K562 (cell line): ENCODE results near the gene TAF11L13.
"Not testable (repeated sequence)": the region's sequence is repeated elsewhere in the genome, so short reads cannot be mapped to it uniquely, and the experiment has no call there.

ENCODE experiments used
- CEBPG ChIP-seq, 3 experiments: fragments of 200-800 bp in 1 of 3; sonication (Bioruptor generic) in 1 of 3; sonication (generic) in 1 of 3; formaldehyde crosslinking in 1 of 3; IDR thresholded peaks in 2 of 3; conservative IDR thresholded peaks in 1 of 3; 2 replicates each; pipeline versions ENCODE4 v1.6.1 to v1.8.0; 2016 to 2022; ENCODE audit warnings: missing compliant biosample characterization in 2 of 3, missing genetic modification characterization in 2 of 3, mild to moderate bottlenecking in 1 of 3, missing genetic modification reagents in 1 of 3
- ELF4 ChIP-seq: fragments of 450-650 bp; formaldehyde crosslinking; IDR thresholded peaks from 2 replicates; pipeline ENCODE4 v1.4.0; 2022; ENCODE audit warnings: missing genetic modification characterization
- FOSL1 ChIP-seq: fragments of 200-800 bp; sonication (Bioruptor generic); conservative IDR thresholded peaks from 2 replicates; pipeline ENCODE4 v1.6.1; 2016; ENCODE audit warnings: missing genetic modification characterization, missing compliant biosample characterization
- GATAD2B ChIP-seq: fragments of 450-650 bp; IDR thresholded peaks from 2 replicates; pipeline ENCODE4 v1.6.1; 2017; ENCODE audit warnings: mild to moderate bottlenecking, borderline replicate concordance
- TF ChIP-seq, protein P1 (sequence below), 3 experiments: IDR thresholded peaks in 2 of 3; conservative IDR thresholded peaks in 1 of 3; 2 replicates each; pipeline ENCODE4 v1.5.1; 2011 to 2012; ENCODE audit warnings: low read length in 3 of 3, mild to moderate bottlenecking in 3 of 3, control low read depth in 2 of 3, improper control_type of control experiment in 1 of 3, inconsistent platforms in 1 of 3, low read depth in 1 of 3, mixed read lengths in 1 of 3, moderate library complexity in 1 of 3; ENCODE audit not compliant: insufficient read depth in 2 of 3
- TF ChIP-seq, protein P2 (sequence below): fragments of 450-650 bp; IDR thresholded peaks from 2 replicates; pipeline ENCODE4 v1.7.1; 2018; ENCODE audit warnings: mild to moderate bottlenecking, low read depth; ENCODE audit not compliant: partially characterized antibody

DNA sequence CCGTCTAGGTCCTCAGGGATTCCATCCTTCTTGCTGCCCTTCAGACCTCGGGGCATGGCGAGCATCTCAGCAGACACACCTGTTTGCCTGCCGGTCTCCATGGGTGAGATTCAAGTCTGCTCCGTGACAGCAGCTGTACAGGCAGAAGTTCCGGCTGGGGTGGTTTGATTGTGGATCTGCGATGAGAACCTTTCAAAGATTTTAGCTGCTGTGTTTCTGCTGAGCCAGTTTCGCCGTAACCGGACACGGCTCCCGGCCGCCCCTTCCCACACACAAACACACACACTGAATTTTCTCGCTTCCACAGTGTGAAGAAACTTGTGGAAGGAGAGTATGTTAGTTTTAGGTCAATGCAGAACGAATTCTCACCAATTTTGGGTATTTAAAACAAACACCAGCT is 34.2 kb upstream of the TAF11L13 start, which contains the start of gene TAF11L10:
- not testable (repeated sequence) for TF ChIP-seq ELF4; GATAD2B; CEBPG (CRISPR knock-in tag; IDR thresholded peaks at IDR 0.05); CEBPG (tag; conservative IDR thresholded peaks at IDR 0.05 in 1 of 2, IDR thresholded peaks at IDR 0.05 in 1 of 2); FOSL1 (tag)
- TF ChIP-seq, protein P1, sequence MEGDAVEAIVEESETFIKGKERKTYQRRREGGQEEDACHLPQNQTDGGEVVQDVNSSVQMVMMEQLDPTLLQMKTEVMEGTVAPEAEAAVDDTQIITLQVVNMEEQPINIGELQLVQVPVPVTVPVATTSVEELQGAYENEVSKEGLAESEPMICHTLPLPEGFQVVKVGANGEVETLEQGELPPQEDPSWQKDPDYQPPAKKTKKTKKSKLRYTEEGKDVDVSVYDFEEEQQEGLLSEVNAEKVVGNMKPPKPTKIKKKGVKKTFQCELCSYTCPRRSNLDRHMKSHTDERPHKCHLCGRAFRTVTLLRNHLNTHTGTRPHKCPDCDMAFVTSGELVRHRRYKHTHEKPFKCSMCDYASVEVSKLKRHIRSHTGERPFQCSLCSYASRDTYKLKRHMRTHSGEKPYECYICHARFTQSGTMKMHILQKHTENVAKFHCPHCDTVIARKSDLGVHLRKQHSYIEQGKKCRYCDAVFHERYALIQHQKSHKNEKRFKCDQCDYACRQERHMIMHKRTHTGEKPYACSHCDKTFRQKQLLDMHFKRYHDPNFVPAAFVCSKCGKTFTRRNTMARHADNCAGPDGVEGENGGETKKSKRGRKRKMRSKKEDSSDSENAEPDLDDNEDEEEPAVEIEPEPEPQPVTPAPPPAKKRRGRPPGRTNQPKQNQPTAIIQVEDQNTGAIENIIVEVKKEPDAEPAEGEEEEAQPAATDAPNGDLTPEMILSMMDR (IDR thresholded peaks at IDR 0.05 in 2 of 3, conservative IDR thresholded peaks at IDR 0.05 in 1 of 3; ENCODE audit: insufficient read depth in 2 of 3, low read depth in 1 of 3, low read length in 3 of 3), result not testable (repeated sequence)
- TF ChIP-seq, protein P2, sequence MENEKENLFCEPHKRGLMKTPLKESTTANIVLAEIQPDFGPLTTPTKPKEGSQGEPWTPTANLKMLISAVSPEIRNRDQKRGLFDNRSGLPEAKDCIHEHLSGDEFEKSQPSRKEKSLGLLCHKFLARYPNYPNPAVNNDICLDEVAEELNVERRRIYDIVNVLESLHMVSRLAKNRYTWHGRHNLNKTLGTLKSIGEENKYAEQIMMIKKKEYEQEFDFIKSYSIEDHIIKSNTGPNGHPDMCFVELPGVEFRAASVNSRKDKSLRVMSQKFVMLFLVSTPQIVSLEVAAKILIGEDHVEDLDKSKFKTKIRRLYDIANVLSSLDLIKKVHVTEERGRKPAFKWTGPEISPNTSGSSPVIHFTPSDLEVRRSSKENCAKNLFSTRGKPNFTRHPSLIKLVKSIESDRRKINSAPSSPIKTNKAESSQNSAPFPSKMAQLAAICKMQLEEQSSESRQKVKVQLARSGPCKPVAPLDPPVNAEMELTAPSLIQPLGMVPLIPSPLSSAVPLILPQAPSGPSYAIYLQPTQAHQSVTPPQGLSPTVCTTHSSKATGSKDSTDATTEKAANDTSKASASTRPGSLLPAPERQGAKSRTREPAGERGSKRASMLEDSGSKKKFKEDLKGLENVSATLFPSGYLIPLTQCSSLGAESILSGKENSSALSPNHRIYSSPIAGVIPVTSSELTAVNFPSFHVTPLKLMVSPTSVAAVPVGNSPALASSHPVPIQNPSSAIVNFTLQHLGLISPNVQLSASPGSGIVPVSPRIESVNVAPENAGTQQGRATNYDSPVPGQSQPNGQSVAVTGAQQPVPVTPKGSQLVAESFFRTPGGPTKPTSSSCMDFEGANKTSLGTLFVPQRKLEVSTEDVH, result not testable (repeated sequence)
